Inferior parietal cortex (tissue), 1 donor: ENCODE results near the gene GRK4.

Source experiments
- DNase-seq: peaks from one replicate; pipeline ENCODE4 v3.0.0-alpha.2; 2016; ENCODE audit errors: extremely low spot score

The GRK4 gene

GRCh38 chr4:3011456-3012220, 48.3 kb downstream of the GRK4 start:
- DNase-seq: no peak

GRCh38 chr4:3013323-3013722, 50.0 kb downstream of the GRK4 start:
- DNase-seq: no peak

GRCh38 chr4:3013839-3014350, 50.5 kb downstream of the GRK4 start:
- no peak for DNase-seq

- no peak for DNase-seq
These were observed 53.6 kb downstream of the GRK4 start for GRCh38 chr4:3016961-3017360.

GRCh38 chr4:3017504-3017903, 54.1 kb downstream of the GRK4 start:
- no peak for DNase-seq

GRCh38 chr4:3019145-3019846, 55.9 kb downstream of the GRK4 start:
- no peak for DNase-seq

- DNase-seq: no peak
These were observed 57.8 kb downstream of the GRK4 start for GRCh38 chr4:3021127-3021526.

GRCh38 chr4:3021627-3022026, 58.3 kb downstream of the GRK4 start:
- DNase-seq: no peak

- DNase-seq: no peak
These were observed 58.7 kb downstream of the GRK4 start for GRCh38 chr4:3022112-3022511.

- DNase-seq: no peak
These were observed 59.3 kb downstream of the GRK4 start for GRCh38 chr4:3022651-3023050.

GRCh38 chr4:3025881-3026280, 62.5 kb downstream of the GRK4 start:
- no peak for DNase-seq

GRCh38 chr4:3026540-3026939, 63.2 kb downstream of the GRK4 start:
- no peak for DNase-seq

- DNase-seq: no peak
These were observed 66.1 kb downstream of the GRK4 start for GRCh38 chr4:3029464-3029863.

- DNase-seq: no peak
These were observed 67.4 kb downstream of the GRK4 start for GRCh38 chr4:3030566-3031356.

GRCh38 chr4:3031357-3032082, 68.1 kb downstream of the GRK4 start:
- no peak for DNase-seq

- DNase-seq: no peak
These were observed 70.9 kb downstream of the GRK4 start for GRCh38 chr4:3034231-3034630.

- DNase-seq: no peak
These were observed 71.9 kb downstream of the GRK4 start for GRCh38 chr4:3035249-3035648.

- DNase-seq: no peak
These were observed 72.3 kb downstream of the GRK4 start for GRCh38 chr4:3035674-3036073.

GRCh38 chr4:3036131-3036952, 73.0 kb downstream of the GRK4 start:
- no peak for DNase-seq

GRCh38 chr4:3037957-3038461, 74.6 kb downstream of the GRK4 start:
- no peak for DNase-seq
